ENCODE measurements around the gene CADPS. TPM values are rescaled to one million over a fixed set of nuclear protein-coding genes. Genes with fewer than 3 reads are reported as not detected.

The CADPS gene
- total RNA-seq, 1 donor from 2014 or later, result 265 TPM

- Mint-ChIP-seq H3K9me3 (ENCODE audit: unreplicated experiment) (no peaks in the 10 kb centered on the region), H3K27me3 (ENCODE audit: unreplicated experiment) (peaks cover 3% of the 10 kb centered on the region), H3K4me1 (ENCODE audit: low read depth, unreplicated experiment) (peaks cover 6% of the 10 kb centered on the region), H3K4me3 (ENCODE audit: unreplicated experiment) (no peak overlapping the region), H3K27ac (ENCODE audit: unreplicated experiment) (no peak overlapping the region), H3K36me3 (ENCODE audit: unreplicated experiment) (no peaks in the 10 kb centered on the region)
- TF ChIP-seq, protein P1, sequence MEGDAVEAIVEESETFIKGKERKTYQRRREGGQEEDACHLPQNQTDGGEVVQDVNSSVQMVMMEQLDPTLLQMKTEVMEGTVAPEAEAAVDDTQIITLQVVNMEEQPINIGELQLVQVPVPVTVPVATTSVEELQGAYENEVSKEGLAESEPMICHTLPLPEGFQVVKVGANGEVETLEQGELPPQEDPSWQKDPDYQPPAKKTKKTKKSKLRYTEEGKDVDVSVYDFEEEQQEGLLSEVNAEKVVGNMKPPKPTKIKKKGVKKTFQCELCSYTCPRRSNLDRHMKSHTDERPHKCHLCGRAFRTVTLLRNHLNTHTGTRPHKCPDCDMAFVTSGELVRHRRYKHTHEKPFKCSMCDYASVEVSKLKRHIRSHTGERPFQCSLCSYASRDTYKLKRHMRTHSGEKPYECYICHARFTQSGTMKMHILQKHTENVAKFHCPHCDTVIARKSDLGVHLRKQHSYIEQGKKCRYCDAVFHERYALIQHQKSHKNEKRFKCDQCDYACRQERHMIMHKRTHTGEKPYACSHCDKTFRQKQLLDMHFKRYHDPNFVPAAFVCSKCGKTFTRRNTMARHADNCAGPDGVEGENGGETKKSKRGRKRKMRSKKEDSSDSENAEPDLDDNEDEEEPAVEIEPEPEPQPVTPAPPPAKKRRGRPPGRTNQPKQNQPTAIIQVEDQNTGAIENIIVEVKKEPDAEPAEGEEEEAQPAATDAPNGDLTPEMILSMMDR (IDR thresholded peaks at IDR 0.05; ENCODE audit: partially characterized antibody, unreplicated experiment), result no peak
- DNase-seq, result no peak
Measured at GRCh38 chr3:62758296-62759066, 116.7 kb downstream of the CADPS start.

DNA sequence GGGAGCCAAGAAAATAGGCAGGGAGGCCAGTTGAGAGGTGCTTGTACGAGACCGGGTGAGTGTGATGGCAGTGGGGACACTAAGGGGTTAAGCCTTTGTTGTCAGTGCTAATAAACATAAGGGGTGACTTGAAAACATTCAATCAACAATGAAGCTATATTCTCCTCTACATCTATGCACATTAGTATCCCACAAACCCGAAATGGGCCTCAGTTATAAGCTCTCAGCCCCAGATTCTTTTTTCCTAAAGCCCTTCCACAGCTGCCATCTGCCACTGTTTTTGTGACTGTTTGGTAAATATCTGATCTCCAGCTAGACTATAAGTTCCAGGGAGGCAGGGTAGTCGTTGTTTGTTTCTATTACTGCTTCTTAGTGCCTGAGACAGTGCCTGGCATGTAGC lies 118.2 kb downstream of the CADPS start:
- Mint-ChIP-seq H3K27ac (ENCODE audit: unreplicated experiment) (peak overlapping the region; percentile 19), H3K9me3 (ENCODE audit: unreplicated experiment) (no peaks in the 10 kb centered on the region), H3K36me3 (ENCODE audit: unreplicated experiment) (no peaks in the 10 kb centered on the region), H3K4me1 (ENCODE audit: low read depth, unreplicated experiment) (peaks cover 6% of the 10 kb centered on the region), H3K27me3 (ENCODE audit: unreplicated experiment) (peaks cover 3% of the 10 kb centered on the region), H3K4me3 (ENCODE audit: unreplicated experiment) (no peak overlapping the region)
- DNase-seq, result no peak
- TF ChIP-seq, protein P1 (IDR thresholded peaks at IDR 0.05; ENCODE audit: partially characterized antibody, unreplicated experiment), result no peak

DNA sequence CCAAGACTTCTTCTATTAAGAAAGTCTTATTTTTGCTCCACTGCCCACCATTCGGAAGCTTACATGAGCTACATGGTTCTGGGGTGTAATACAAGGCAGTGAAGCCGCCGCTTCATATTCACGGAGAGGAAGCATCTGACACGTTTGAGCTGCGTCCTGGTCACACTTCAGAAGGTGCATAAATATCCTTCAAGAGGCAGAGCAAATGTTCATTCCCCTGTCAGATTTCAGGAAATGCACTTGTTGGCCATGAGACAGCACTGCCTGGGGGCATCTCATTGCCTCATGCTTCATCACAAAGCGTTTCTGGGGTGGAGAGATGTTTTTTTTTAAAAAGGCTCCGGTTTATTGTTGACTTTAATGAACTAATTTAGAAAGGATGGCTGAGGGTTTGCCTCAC lies 119.9 kb downstream of the CADPS start:
- no peak overlapping the region for H3K4me3 Mint-ChIP-seq (ENCODE audit: unreplicated experiment)
- no peaks in the 10 kb centered on the region for H3K36me3 Mint-ChIP-seq (ENCODE audit: unreplicated experiment)
- peaks cover 6% of the 10 kb centered on the region for H3K4me1 Mint-ChIP-seq (ENCODE audit: low read depth, unreplicated experiment)
- H3K27ac Mint-ChIP-seq (ENCODE audit: unreplicated experiment), result no peak overlapping the region
- H3K27me3 Mint-ChIP-seq (ENCODE audit: unreplicated experiment), result no peaks in the 10 kb centered on the region
- no peak for DNase-seq
- TF ChIP-seq, protein P1 (IDR thresholded peaks at IDR 0.05; ENCODE audit: partially characterized antibody, unreplicated experiment), result no peak
- H3K9me3 Mint-ChIP-seq (ENCODE audit: unreplicated experiment), result no peaks in the 10 kb centered on the region

DNA sequence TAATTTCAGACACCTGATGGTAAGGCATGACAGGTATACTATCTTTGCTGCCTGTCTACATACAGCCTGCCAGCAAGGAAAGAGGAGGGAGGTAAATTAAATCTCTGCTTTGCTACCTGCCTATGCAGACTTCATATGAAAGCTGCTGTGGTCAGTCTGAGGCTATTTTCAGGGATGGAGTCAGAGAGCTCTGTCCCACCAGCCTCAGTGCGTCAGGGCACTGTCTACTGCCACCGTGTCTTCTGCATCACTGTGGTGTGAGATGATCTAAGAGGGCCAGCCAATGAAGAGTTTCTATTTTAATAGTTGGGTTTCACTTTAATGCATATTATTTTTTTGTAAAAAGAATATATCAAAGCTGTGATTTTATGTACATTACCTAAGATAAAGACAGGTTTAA lies 125.6 kb downstream of the CADPS start:
- DNase-seq, result no peak
- H3K4me1 Mint-ChIP-seq (ENCODE audit: low read depth, unreplicated experiment), result no peaks in the 10 kb centered on the region
- H3K9me3 Mint-ChIP-seq (ENCODE audit: unreplicated experiment), result no peaks in the 10 kb centered on the region
- no peak overlapping the region for H3K27ac Mint-ChIP-seq (ENCODE audit: unreplicated experiment)
- no peaks in the 10 kb centered on the region for H3K36me3 Mint-ChIP-seq (ENCODE audit: unreplicated experiment)
- TF ChIP-seq, protein P1 (IDR thresholded peaks at IDR 0.05; ENCODE audit: partially characterized antibody, unreplicated experiment), result no peak
- no peak overlapping the region for H3K4me3 Mint-ChIP-seq (ENCODE audit: unreplicated experiment)
- no peaks in the 10 kb centered on the region for H3K27me3 Mint-ChIP-seq (ENCODE audit: unreplicated experiment)

- Mint-ChIP-seq H3K27me3 (ENCODE audit: unreplicated experiment) (no peaks in the 10 kb centered on the region), H3K9me3 (ENCODE audit: unreplicated experiment) (no peaks in the 10 kb centered on the region), H3K36me3 (ENCODE audit: unreplicated experiment) (no peaks in the 10 kb centered on the region), H3K4me3 (ENCODE audit: unreplicated experiment) (no peak overlapping the region), H3K4me1 (ENCODE audit: low read depth, unreplicated experiment) (no peaks in the 10 kb centered on the region), H3K27ac (ENCODE audit: unreplicated experiment) (no peak overlapping the region)
- DNase-seq, result no peak
- TF ChIP-seq, protein P1 (IDR thresholded peaks at IDR 0.05; ENCODE audit: partially characterized antibody, unreplicated experiment), result no peak
Measured at GRCh38 chr3:62749130-62749529, 126.1 kb downstream of the CADPS start.

Data from glutamatergic neuron (in vitro differentiated cells).